AG09319 (cell line): ENCODE results near the gene CDK8.

Experiments
- DNase-seq: peaks from one replicate; pipeline ENCODE4 v3.0.0-alpha.2; 2010; ENCODE audit warnings: low read depth; ENCODE audit errors: extremely low read depth
- TF ChIP-seq, protein P1 (sequence below): IDR thresholded peaks from 2 replicates; pipeline ENCODE4 v1.5.1; 2011; ENCODE audit warnings: low read depth, mild to moderate bottlenecking, inconsistent platforms, low read length, moderate library complexity

Gene CDK8

DNA sequence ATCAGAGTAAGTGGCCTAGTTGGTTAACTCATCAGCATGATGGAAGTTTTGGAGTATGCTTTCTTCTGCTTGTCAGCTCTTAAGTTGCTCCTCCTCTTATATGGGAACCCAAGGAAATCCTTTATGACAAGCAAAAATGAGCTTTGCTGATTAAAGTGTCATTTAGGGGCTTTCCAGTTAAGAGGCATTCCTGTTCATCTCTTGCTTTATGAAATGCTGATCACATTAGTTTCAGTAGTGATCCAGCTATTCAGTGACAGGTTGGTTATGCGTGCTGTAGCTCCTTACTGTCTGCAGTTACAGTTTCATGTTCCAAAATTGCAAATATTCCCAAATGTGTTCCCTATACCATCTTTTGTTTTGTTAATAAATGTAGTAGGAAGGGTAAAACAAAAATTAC lies 146.6 kb downstream of the CDK8 start:
- no peak for DNase-seq
- TF ChIP-seq, protein P1, sequence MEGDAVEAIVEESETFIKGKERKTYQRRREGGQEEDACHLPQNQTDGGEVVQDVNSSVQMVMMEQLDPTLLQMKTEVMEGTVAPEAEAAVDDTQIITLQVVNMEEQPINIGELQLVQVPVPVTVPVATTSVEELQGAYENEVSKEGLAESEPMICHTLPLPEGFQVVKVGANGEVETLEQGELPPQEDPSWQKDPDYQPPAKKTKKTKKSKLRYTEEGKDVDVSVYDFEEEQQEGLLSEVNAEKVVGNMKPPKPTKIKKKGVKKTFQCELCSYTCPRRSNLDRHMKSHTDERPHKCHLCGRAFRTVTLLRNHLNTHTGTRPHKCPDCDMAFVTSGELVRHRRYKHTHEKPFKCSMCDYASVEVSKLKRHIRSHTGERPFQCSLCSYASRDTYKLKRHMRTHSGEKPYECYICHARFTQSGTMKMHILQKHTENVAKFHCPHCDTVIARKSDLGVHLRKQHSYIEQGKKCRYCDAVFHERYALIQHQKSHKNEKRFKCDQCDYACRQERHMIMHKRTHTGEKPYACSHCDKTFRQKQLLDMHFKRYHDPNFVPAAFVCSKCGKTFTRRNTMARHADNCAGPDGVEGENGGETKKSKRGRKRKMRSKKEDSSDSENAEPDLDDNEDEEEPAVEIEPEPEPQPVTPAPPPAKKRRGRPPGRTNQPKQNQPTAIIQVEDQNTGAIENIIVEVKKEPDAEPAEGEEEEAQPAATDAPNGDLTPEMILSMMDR, result no peak

DNA sequence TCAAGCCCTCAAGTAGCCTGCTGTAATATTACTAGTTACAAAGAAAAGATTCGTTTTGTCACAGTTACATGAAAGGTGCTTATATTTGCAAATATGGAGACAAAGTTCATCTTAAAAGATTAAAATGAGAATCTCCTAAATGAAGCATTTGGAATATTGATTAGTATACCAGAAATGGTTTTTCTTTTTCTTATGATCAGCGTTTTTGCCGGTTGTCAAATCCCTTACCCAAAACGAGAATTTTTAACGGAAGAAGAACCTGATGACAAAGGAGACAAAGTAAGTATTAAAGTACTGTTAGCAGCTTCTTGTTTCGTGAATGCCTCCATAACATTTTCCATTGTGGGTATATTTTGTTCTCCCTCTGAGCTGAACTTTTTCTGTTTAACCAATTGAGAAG lies 147.1 kb downstream of the CDK8 start:
- TF ChIP-seq, protein P1, result no peak
- DNase-seq, result no peak

DNA sequence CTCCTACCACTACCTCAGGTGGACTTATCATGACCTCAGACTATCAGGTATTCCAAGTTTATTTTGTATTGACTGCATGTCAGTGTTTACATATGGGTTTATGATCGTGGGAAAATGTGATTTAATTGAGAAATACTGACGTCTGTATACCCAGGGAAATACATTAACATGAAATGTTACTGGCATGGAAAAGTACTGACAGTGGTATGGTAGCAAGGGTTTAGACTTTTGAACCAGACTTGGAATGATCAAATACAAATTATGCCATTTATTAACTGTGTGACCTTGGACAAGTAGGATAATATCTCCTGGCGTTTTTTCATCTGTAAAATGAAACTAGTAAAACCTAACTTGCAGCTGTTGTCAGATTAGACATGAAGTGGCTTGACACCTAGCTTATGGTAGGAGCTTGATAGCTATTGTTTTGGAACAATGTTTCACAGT lies 147.7 kb downstream of the CDK8 start:
- no peak for DNase-seq
- TF ChIP-seq, protein P1, result no peak

DNA sequence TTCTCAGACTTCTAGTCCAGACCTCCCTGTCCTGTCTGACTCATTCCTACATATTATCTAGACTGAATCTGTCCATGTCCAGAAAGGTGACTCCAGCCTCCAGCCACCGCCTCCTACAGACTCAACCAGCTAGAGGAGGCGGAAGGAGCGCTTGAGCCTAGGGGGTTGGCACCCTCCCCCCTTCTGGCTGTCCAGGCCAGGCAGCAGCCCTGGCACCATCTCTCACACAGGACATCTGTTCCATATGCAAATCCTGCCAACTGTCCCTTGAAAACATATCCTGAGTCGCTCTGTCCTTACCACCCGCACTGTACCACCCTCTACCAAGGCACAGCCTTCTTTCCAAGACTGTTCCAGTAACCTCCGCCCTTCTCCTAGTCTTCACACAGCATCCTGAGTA lies 152.9 kb downstream of the CDK8 start:
- no peak for DNase-seq

DNA sequence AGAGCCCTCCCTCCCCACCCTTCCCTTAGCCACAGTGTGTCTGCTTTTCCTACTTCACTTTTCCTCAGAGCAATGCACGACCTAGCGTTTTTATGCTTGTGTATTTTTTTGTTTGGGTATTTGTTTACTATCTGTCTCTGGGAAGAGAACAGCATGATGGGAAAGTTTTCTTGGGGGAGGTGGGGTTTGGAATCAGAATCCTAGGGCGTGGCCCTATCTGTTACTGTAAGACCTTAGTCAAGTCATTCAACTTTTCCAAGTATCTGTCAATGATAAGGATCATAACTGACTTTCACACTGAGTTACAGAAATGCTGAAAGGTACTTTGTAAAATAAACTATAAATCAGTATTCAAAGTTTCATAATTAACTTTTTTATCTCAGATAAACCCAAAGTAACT lies 157.3 kb downstream of the CDK8 start:
- TF ChIP-seq, protein P1, result no peak
- DNase-seq, result no peak

More for the DNA sequence above, 152.9 kb downstream of the CDK8 start:
- TF ChIP-seq, protein P1, result no peak

DNA sequence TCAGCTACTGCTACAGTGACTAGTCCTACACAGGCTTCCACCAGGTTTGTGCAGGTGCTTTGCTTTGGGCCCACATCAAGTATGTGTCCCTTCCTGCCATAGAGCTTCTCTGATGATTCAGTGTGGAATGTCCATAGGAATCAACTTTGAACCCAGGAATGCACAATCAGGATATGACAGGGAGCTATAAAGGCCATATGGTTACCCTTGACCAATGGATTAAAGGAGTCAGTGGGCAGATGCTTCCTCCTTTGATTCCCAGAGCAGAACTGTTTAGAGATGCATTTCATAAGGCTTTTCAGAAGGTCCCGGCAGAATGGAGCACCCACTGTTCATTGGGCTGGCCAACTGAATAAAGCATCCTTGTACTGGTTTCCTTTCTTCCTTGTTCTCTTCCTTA lies 158.3 kb downstream of the CDK8 start:
- DNase-seq, result no peak
- TF ChIP-seq, protein P1, result no peak

DNA sequence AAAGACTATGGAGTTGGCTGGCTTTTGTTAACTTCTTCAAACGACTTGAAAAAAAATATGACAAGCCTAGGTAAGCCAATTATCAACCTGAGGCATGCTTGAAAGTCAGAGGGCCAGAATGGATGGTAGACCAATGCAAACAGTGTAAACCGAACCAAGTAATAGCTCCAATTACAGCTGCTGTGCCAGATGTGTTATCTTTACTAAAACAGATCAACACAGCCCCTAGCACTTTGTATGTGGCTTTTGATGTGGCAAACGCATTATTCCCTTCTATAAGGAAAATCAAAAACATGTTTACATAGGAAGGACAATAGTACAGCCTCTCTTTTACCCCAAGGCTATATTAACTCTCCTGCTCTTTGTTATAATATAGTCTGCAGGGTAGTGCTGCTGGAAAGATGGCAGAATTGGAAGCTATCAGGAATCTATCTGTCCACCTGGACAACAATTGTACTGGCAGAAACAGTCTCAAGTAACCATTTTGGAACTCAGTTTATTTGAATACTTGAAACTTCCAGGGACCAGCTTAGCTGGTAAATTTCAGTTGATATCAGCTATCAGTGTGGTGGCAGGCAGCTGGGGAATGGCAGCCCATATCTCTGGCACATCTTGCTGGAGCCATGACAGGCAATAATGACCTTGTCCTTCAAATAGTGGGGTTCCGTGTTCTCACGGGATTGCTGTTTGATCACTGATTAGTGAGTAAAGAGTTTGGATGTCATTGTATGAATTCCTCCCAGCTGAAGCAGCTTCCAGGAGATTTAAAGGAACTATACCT lies 159.2 kb downstream of the CDK8 start:
- TF ChIP-seq, protein P1, result no peak
- no peak for DNase-seq
